Measurements from ENCODE around the gene ZNF320. TPM values are rescaled to one million over a fixed set of nuclear protein-coding genes. Genes with fewer than 3 reads are reported as not detected.
A peak's percentile ranks its signal among the peaks of the same experiment; 100 is the strongest.

Gene ZNF320
- total and polyA plus RNA-seq, 9 of the 15 experiments (the other 6 are each of a cell fraction or from before 2014, with no cell fraction given) = 5.4 to 25.6 (median 11.7) TPM

- peak; percentile 73 for TF ChIP-seq MGA (IDR thresholded peaks at IDR 0.05)
- no peak for TF ChIP-seq POLR3G (IDR thresholded peaks at IDR 0.05; ENCODE audit: extremely low read depth, insufficient read length, insufficient replicate concordance)
- TF ChIP-seq KLF6 (CRISPR knock-in tag; IDR thresholded peaks at IDR 0.05; ENCODE audit: borderline replicate concordance) = peak; percentile 88
- TF ChIP-seq BRF2 (IDR thresholded peaks at IDR 0.05; ENCODE audit: borderline replicate concordance, insufficient read depth, insufficient read length) = no peak
- peak in 1 of 2 experiments; percentile 54; a peak in 1 of 4 replicates for TF ChIP-seq FOXA3 (CRISPR knock-in tag; conservative IDR thresholded peaks at IDR 0.05 in 1 of 2, IDR thresholded peaks at IDR 0.05 in 1 of 2)
- TF ChIP-seq TBP (optimal IDR thresholded peaks at IDR 0.05; ENCODE audit: low read depth, low read length) = no peak
- no peak for TF ChIP-seq STAT6 (CRISPR knock-in tag; IDR thresholded peaks at IDR 0.05)
- TF ChIP-seq SMARCE1 (IDR thresholded peaks at IDR 0.05) = peak; percentile 97
- TF ChIP-seq CBX3 (IDR thresholded peaks at IDR 0.05; ENCODE audit: borderline replicate concordance in 1 of 2, low read length in 2 of 2) = peak in 1 of 2 experiments; percentile 74; a peak in 2 of 3 replicates
- peak; percentile 80 for TF ChIP-seq CREM (IDR thresholded peaks at IDR 0.05; ENCODE audit: low read depth)
- TF ChIP-seq SP2 (IDR thresholded peaks at IDR 0.05; ENCODE audit: extremely low read depth, low read depth, low read length, poor library complexity, severe bottlenecking) = no peak
Measured at GRCh38 chr19:52936151-52936953, 38.9 kb upstream of the ZNF320 start (continued).

All from K562 (cell line).